Transverse colon (tissue), 4 donors: ENCODE results near the gene PTPRD. TPM values are rescaled to one million over a fixed set of nuclear protein-coding genes. Genes with fewer than 3 reads are reported as not detected.
"Not testable (repeated sequence)": the region's sequence is repeated elsewhere in the genome, so short reads cannot be mapped to it uniquely, and the experiment has no call there.

Experiments
- DNase-seq: peaks from one replicate; pipeline ENCODE4 v3.0.0-alpha.2; 2019
- H3K27ac ChIP-seq, 4 donors: fragments of 200-600 bp; sonication (generic); 2 replicates each; pipeline ENCODE4 v1.5.1; 2016 to 2018; ENCODE audit warnings: inconsistent platforms in 4 of 4
- H3K27me3 ChIP-seq: fragments of 200-600 bp; sonication (generic); 2 replicates; pipeline ENCODE4 v1.5.1; 2017; ENCODE audit warnings: inconsistent platforms
- H3K36me3 ChIP-seq, 4 donors: fragments of 200-600 bp; sonication (generic); 2 replicates each; pipeline ENCODE4 v1.5.1; 2017 to 2019; ENCODE audit warnings: inconsistent platforms in 4 of 4
- H3K4me1 ChIP-seq, 4 donors: fragments of 200-600 bp; sonication (generic); 2 replicates each; pipeline ENCODE4 v1.5.1; 2017 to 2020; ENCODE audit warnings: inconsistent platforms in 4 of 4
- H3K4me3 ChIP-seq, 4 donors: fragments of 200-600 bp; sonication (generic); 1 replicate in 1 of 4; 2 replicates in 3 of 4; pipeline versions ENCODE4 v1.5.1 to v1.6.1; 2017 to 2019; ENCODE audit warnings: inconsistent platforms in 4 of 4
- H3K9me3 ChIP-seq, 2 donors: fragments of 200-600 bp; sonication (generic); 2 replicates each; pipeline ENCODE4 v1.5.1; 2017 to 2019; ENCODE audit warnings: inconsistent platforms in 2 of 2
- CTCF ChIP-seq, 5 experiments: fragments of 200-600 bp in 3 of 5; fragments of 450-650 bp in 2 of 5; sonication (generic) in 3 of 5; IDR thresholded peaks; 1 replicate in 2 of 5; 2 replicates in 3 of 5; pipeline ENCODE4 v1.5.1; 2016 to 2017; ENCODE audit warnings: antibody characterized with exemption in 5 of 5, inconsistent platforms in 3 of 5, mild to moderate bottlenecking in 2 of 5, moderate library complexity in 1 of 5
- EP300 ChIP-seq: sonication (generic); formaldehyde crosslinking; IDR thresholded peaks from one replicate; pipeline ENCODE4 v1.6.1; 2017; ENCODE audit warnings: antibody characterized with exemption, low read depth
- POLR2A ChIP-seq: fragments of 450-650 bp; IDR thresholded peaks from one replicate; pipeline ENCODE4 v1.6.1; 2016; ENCODE audit warnings: antibody characterized with exemption, mild to moderate bottlenecking, moderate library complexity
- POLR2AphosphoS5 ChIP-seq, 3 donors: sonication (generic); formaldehyde crosslinking; IDR thresholded peaks; one replicate each; pipeline ENCODE4 v1.6.1; 2016; ENCODE audit warnings: antibody characterized with exemption in 3 of 3
- WGBS, 2 donors: methylation state at CpG; one replicate each; pipeline ENCODE4 v1.1.5; 2018; ENCODE audit warnings: low coverage in 1 of 2; 5-methylcytosine and 5-hydroxymethylcytosine counted together
- in situ Hi-C, 4 donors: fragments of 200-750 bp; cut with MboI; loops; one replicate each; pipeline versions ENCODE4 v1.15.0 to v1.15.1; 2017; ENCODE audit warnings: low sequenced_read_pairs in 3 of 4, low pct_ligation_motif_present in 1 of 4, low pct_unique_long_range_greater_than_20kb in 1 of 4
- intact Hi-C: fragments of 100-400 bp; cut with DNase I; formaldehyde crosslinking; loops from one replicate; pipeline ENCODE4 v1.15.1; 2023; ENCODE audit warnings: low total_unique reads
- total RNA-seq, 4 donors: library from RNA; depleted of rRNA; stranded (reverse); fragments of >200 nt; gene quantifications; one replicate each; pipeline ENCODE4 v1.1.0, GENCODE V29; 2016

PTPRD gene
- total RNA-seq, 4 donors from 2014 or later: 43.0 to 115 (median 79.1) TPM

GRCh38 chr9:9100070-9100469 is 1512.7 kb downstream of the PTPRD start:
- no peaks in the 10 kb centered on the region for H3K36me3 ChIP-seq
- intact Hi-C loops (no loop called here), in situ Hi-C loops (no loop called here)
- H3K27ac ChIP-seq: no peak overlapping the region
- H3K4me1 ChIP-seq: no peaks in the 10 kb centered on the region
- DNase-seq: no peak
- H3K27me3 ChIP-seq: no peaks in the 10 kb centered on the region
- TF ChIP-seq POLR2AphosphoS5 (IDR thresholded peaks at IDR 0.05): no peak
- TF ChIP-seq EP300: no peak
- TF ChIP-seq CTCF (IDR thresholded peaks at IDR 0.05): no peak
- no peaks in the 10 kb centered on the region for H3K9me3 ChIP-seq
- H3K4me3 ChIP-seq: no peak overlapping the region

- DNase-seq: no peak
- Histone ChIP-seq H3K4me1 (no peaks in the 10 kb centered on the region), H3K27me3 (no peaks in the 10 kb centered on the region), H3K4me3 (no peak overlapping the region), H3K27ac (no peak overlapping the region), H3K36me3 (no peaks in the 10 kb centered on the region), H3K9me3 (no peaks in the 10 kb centered on the region)
- in situ Hi-C loops: no loop called here
- TF ChIP-seq EP300: no peak
- TF ChIP-seq POLR2A: no peak
- no peak for TF ChIP-seq POLR2AphosphoS5 (IDR thresholded peaks at IDR 0.05)
- TF ChIP-seq CTCF (IDR thresholded peaks at IDR 0.05): no peak
- intact Hi-C loops: no loop called here
- WGBS, 2 donors: 77 to 82% methylated on average over 3 of the region's 3 CpGs
Measured at GRCh38 chr9:9099646-9100045, 1513.2 kb downstream of the PTPRD start.

- H3K4me1 ChIP-seq, H3K4me3 ChIP-seq, in situ Hi-C loops, H3K9me3 ChIP-seq, H3K27ac ChIP-seq, H3K36me3 ChIP-seq, intact Hi-C loops, DNase-seq, H3K27me3 ChIP-seq: not testable (repeated sequence)
- 87 to 92% methylated on average over 6 of the region's 6 CpGs for WGBS, 2 donors
Measured at GRCh38 chr9:9097254-9097653, 1515.5 kb downstream of the PTPRD start.

GRCh38 chr9:9091387-9091786 is 1521.4 kb downstream of the PTPRD start:
- TF ChIP-seq POLR2A (no peak), POLR2AphosphoS5 (IDR thresholded peaks at IDR 0.05) (no peak), CTCF (IDR thresholded peaks at IDR 0.05) (no peak), EP300 (no peak)
- in situ Hi-C loops: no loop called here
- H3K4me1 ChIP-seq: no peaks in the 10 kb centered on the region
- no peak overlapping the region for H3K27ac ChIP-seq
- intact Hi-C loops: no loop called here
- no peaks in the 10 kb centered on the region for H3K36me3 ChIP-seq
- H3K27me3 ChIP-seq: no peaks in the 10 kb centered on the region
- no peak overlapping the region for H3K4me3 ChIP-seq
- DNase-seq: no peak
- no peaks in the 10 kb centered on the region for H3K9me3 ChIP-seq

GRCh38 chr9:9079473-9079872 is 1533.3 kb downstream of the PTPRD start:
- no peak overlapping the region for H3K4me3 ChIP-seq
- H3K4me1 ChIP-seq: no peaks in the 10 kb centered on the region
- no peaks in the 10 kb centered on the region for H3K27me3 ChIP-seq
- no peak for DNase-seq
- H3K27ac ChIP-seq: no peak overlapping the region
- no peaks in the 10 kb centered on the region for H3K9me3 ChIP-seq
- TF ChIP-seq EP300 (no peak), POLR2AphosphoS5 (IDR thresholded peaks at IDR 0.05) (no peak), POLR2A (no peak)
- WGBS, 2 donors: 83% methylated on average over 2 of the region's 2 CpGs; no CpG with 5 or more reads in 1 of the 2 donors
- no peaks in the 10 kb centered on the region for H3K36me3 ChIP-seq
- in situ Hi-C loops (no loop called here), intact Hi-C loops (no loop called here)
